Liver (tissue), 3 donors: ENCODE data around the gene PCDHAC1.

Source experiments
- EGR1 ChIP-seq, 2 donors: IDR thresholded peaks; 2 replicates each; pipeline ENCODE4 v1.6.1; 2016 to 2018; ENCODE audit warnings: antibody characterized with exemption in 2 of 2, low read depth in 2 of 2
- YY1 ChIP-seq: IDR thresholded peaks from 2 replicates; pipeline ENCODE4 v1.6.1; 2016; ENCODE audit warnings: antibody characterized with exemption, mild to moderate bottlenecking
- TF ChIP-seq, protein P1 (sequence below): fragments of 150-350 bp; IDR thresholded peaks from 2 replicates; pipeline ENCODE4 v1.5.1; 2017; ENCODE audit warnings: improper control_type of control experiment, low read depth, low read length; ENCODE audit not compliant: missing input control
- TF ChIP-seq, protein P2 (sequence below): IDR thresholded peaks from 2 replicates; pipeline ENCODE4 v1.6.1; 2016; ENCODE audit warnings: antibody characterized with exemption, mild to moderate bottlenecking
- donor health status: healthy.
- donor health status: healthy.

- TF ChIP-seq, protein P1, sequence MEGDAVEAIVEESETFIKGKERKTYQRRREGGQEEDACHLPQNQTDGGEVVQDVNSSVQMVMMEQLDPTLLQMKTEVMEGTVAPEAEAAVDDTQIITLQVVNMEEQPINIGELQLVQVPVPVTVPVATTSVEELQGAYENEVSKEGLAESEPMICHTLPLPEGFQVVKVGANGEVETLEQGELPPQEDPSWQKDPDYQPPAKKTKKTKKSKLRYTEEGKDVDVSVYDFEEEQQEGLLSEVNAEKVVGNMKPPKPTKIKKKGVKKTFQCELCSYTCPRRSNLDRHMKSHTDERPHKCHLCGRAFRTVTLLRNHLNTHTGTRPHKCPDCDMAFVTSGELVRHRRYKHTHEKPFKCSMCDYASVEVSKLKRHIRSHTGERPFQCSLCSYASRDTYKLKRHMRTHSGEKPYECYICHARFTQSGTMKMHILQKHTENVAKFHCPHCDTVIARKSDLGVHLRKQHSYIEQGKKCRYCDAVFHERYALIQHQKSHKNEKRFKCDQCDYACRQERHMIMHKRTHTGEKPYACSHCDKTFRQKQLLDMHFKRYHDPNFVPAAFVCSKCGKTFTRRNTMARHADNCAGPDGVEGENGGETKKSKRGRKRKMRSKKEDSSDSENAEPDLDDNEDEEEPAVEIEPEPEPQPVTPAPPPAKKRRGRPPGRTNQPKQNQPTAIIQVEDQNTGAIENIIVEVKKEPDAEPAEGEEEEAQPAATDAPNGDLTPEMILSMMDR, result no peak
- no peak for TF ChIP-seq EGR1 (IDR thresholded peaks at IDR 0.05; ENCODE audit: low read depth in 2 of 2)
- TF ChIP-seq, protein P2, sequence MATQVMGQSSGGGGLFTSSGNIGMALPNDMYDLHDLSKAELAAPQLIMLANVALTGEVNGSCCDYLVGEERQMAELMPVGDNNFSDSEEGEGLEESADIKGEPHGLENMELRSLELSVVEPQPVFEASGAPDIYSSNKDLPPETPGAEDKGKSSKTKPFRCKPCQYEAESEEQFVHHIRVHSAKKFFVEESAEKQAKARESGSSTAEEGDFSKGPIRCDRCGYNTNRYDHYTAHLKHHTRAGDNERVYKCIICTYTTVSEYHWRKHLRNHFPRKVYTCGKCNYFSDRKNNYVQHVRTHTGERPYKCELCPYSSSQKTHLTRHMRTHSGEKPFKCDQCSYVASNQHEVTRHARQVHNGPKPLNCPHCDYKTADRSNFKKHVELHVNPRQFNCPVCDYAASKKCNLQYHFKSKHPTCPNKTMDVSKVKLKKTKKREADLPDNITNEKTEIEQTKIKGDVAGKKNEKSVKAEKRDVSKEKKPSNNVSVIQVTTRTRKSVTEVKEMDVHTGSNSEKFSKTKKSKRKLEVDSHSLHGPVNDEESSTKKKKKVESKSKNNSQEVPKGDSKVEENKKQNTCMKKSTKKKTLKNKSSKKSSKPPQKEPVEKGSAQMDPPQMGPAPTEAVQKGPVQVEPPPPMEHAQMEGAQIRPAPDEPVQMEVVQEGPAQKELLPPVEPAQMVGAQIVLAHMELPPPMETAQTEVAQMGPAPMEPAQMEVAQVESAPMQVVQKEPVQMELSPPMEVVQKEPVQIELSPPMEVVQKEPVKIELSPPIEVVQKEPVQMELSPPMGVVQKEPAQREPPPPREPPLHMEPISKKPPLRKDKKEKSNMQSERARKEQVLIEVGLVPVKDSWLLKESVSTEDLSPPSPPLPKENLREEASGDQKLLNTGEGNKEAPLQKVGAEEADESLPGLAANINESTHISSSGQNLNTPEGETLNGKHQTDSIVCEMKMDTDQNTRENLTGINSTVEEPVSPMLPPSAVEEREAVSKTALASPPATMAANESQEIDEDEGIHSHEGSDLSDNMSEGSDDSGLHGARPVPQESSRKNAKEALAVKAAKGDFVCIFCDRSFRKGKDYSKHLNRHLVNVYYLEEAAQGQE, result no peak
- no peak for TF ChIP-seq YY1
These were observed 20.5 kb downstream of the PCDHAC1 start for GRCh38 chr5:140946578-140946977.
